Measurements from ENCODE around the gene LRRC59. TPM values are rescaled to one million over a fixed set of nuclear protein-coding genes. Genes with fewer than 3 reads are reported as not detected.
"Not testable (repeated sequence)": the region's sequence is repeated elsewhere in the genome, so short reads cannot be mapped to it uniquely, and the experiment has no call there.

The LRRC59 gene
- total RNA-seq, 1 donor from 2014 or later, result 44.6 TPM

DNA sequence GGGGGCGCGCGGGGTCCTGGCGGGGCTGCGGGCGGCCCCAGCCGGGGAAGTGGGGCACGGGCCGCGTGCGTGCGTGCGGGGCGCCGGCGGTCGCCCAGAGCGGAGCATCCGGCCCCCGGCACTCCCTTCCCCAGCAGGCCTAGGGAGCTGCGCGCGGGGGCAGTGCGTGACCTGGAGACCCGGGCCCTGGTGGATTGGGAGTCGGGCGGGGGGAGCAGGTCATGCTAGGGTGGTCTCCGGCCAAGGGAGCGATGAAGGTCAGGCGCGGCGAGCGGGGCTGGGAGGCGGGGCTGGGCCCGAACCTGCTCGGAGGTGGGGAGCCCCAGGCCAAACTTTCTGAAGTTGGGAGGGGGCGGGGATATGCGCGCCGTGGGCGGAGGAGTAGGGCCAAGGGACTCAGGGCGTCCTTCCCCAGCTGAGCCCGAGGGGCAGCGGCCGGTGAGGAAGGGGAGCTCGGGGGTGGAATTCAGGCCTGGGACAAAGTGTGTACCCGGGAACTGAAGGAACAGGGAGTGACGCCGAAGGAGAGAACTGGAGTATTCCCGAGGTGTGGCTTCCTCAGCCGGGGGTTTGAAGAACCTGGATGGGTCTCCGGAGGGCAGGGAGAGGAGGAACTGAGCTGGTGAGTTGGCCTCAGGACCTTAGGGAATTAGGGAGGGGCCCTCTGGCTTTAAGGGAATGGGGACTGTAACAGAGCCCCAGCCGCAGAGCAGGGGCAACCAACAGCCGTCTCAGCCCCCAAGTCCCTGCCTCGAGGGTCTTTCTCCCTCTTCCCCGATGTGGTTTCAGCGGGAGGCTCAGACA lies 50.8 kb downstream of the LRRC59 start:
- DNase-seq, result no peak

DNA sequence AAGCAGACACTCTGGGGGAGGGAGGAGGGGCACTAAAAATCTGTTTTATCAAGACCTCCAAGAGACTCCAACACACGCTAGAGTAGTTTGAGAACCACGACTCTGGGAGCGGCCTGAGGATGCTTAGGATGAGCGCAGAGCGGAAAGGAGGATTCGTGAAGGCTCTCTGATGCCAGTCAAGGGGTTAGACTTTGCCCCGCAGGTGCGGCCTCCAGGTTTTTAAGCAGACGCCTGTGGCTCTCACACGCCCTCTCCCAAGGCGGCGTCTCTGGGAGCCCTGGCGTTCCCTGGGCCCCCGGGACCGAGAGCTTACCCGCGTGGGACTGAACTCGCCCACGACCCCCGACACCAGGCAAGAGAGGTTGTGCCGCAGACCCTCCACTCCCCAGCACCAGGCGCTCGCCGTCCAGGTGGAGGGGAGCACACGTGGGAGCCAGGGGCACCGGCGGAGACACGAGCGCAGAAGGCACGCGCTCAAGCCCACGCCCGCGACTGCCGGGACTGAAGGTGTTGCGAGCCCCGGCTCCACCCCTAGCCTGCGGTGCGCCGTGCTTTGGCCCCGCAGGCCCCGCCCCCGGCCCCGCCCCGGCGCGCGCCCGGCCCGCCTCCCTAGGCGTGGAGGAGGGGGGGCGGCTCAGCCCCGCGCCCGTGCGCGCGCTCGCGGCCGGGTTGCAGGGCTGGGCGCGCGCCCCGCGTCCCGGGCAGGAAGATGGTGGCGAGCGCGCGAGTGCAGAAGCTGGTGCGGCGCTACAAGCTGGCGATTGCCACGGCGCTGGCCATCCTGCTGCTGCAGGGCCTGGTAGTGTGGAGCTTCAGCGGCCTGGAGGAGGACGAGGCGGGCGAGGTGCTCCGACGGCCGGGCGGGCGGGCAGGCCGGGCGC lies 51.7 kb downstream of the LRRC59 start, which contains the start of gene XYLT2:
TSS of gene XYLT2 (plus strand) at position 695 of the 881 bp plus-strand sequence. CDS start at position 710, 15 bp downstream.
- peak; percentile 51 for DNase-seq

DNA sequence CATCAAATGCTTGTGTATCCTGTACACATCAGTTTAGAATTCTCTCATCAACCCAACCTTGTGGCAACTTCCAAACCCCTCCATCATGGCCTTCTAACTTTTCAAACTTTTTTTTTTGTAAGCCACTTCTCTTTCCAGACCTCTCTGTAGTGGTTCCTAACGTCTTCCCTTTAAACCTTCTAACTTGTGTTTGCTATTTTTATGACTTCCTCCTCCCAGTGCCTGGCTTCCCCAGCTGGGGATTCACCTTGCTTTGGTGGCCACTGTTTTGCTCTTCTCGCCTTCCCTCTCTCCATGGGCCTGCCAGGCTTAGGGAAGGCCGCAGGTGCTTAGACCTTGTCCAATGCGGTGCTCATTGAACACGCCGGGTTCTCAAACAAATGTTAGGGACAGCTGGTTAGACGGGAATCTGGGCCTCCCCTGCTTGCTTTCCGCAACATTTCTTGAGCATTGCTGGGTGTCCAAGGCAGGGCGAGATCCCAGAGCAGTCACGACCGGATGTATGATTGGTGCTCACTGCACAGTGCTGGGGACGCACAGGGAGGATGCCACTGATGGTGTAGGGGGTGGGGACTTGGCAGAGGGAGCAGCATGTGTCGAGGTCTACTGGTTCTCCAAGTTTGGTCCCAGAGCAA lies 52.5 kb downstream of the LRRC59 start:
- no peak for DNase-seq

DNA sequence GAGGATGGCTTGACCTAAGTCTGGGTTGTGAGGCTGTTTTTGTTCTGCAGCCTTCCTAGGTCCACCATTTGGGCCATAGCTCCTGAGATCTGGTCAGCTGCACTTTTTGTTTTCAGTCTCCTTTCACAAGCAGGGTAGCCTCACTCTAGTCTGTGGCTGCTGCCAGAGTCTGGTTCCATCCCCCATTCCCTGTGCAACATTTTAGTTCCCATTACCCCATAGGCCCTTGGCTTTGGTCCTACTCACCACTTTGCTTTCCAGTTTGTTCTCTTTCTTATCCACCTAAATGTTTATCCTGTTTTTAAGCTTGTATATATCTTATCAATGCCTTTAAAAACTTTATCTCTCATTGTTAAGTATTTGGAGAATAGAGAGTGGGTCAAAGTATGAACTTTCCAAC lies 57.9 kb downstream of the LRRC59 start:
- no peak for DNase-seq

DNA sequence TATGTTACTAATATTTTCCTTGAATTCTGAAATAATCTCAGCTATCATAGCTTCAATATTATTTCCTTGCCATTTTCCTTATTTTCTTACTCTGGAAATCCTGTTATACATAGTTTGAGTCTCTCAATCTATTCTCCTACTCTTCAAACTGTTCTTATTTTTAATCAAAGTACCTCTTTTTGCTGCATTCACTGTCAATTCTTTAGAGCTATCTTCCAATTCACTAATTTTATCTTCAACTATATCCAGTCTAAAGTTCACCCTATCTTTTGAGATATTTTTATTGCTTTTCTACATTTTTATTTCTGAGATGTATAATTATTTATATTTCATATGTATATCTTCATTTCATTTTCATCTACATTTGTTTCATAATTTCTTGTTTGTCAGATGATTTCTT lies 58.7 kb downstream of the LRRC59 start:
- no peak for DNase-seq

DNA sequence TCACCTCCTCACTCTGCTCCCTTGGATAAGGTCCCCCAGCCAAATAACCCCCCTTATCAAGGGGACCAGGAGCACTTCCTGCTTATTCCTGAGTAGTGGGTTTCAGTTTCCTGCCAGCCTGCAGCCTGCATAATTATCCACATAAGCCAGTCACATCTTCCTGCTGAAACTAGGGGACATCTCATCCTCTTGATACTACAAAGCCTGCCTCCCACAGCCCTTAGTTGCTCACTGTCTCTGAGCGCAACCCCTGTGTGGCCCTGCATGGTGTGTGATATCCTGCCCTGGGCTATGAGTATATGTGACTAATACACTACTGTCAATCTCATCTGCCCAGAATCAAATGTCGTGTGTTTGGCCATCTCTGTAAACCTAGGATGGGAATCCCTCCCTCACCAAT lies 59.4 kb downstream of the LRRC59 start:
- no peak for DNase-seq

DNA sequence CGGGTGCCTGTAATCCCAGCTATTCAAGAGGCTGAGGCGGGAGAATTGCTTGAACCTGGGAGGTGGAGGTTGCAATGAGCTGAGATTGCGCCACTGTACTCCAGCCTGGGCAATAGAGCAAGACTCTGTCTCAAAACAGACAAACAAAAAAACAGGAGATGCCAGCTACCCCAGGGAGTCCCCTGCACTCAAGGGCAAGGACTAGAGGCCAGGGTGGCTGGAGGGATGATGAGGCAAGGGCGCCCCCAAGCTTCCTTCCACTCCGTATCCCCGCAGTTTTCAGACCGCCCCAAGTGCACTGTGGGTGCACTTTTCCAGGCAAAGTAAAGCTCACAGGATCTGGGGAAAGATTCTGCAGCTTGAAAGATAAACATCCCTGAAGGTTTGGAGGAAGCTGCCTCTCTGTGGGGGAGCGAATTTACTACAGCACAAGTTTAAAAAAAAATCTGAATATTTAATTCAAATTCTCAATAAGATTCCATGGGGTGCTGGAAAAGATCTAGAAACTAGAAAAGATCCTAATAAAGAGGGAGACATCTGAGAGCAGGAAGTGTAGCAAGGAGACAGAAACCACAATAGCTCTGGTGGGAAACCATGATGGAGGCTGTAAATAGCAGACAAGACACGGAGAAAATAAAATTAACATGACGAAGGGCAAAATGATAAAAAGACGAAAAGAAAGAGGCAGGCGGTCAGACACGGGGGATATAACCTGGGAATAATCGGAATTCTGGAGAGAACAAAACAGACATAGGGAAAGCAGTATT lies 63.8 kb downstream of the LRRC59 start:
- not testable (repeated sequence) for DNase-seq

DNA sequence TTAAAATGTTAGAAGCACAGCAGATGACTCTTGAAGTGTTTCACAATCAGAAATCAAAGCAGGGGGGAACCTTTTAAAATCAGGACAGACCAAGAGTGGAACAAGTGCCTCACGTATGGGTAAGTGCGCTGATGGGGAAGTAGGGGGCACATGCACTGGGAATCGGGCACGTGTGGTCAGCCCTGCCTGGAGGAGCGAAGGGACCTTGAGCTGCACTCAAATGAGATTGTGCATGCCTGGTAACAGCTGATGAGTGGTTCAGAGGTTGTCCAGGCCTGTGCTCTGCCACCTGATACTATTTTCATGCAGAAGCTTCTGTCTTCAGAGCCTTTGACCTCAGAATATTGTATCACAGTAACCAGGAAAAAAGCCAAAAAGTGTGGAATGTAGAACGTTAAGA lies 65.1 kb downstream of the LRRC59 start:
- DNase-seq, result no peak

Small RNAs within 50 kb of the gene (small RNA-seq; reads per million reads assigned to genes)
- not detected for gene RF00019 (ENCODE audit: low replicate concordance)

Other genes with a start within 250 kb of the LRRC59 start
- 19.7 TPM for gene PPP1R9B, start 246.8 kb downstream of the LRRC59 start, total RNA-seq
- gene SGCA, start 231.5 kb downstream of the LRRC59 start, total RNA-seq, result 14.6 TPM
- 5,022 TPM for gene COL1A1, start 195.9 kb downstream of the LRRC59 start, total RNA-seq
- 0.20 TPM for gene TMEM92, start 123.1 kb downstream of the LRRC59 start, total RNA-seq
- gene XYLT2, start 51.4 kb downstream of the LRRC59 start, total RNA-seq, result 17.7 TPM
- gene MRPL27, start 24.3 kb downstream of the LRRC59 start, total RNA-seq, result 42.3 TPM
- gene EME1, start 24.3 kb downstream of the LRRC59 start, total RNA-seq, result 3.6 TPM
- gene ACSF2, start 28.7 kb upstream of the LRRC59 start, total RNA-seq, result 67.6 TPM
- 0.49 TPM for gene CHAD, start 71.4 kb upstream of the LRRC59 start, total RNA-seq
- gene RSAD1, start 81.3 kb upstream of the LRRC59 start, total RNA-seq, result 19.4 TPM
- gene MYCBPAP, start 110.9 kb upstream of the LRRC59 start, total RNA-seq, result 1.6 TPM
- gene EPN3, start 135.2 kb upstream of the LRRC59 start, total RNA-seq, result 5.3 TPM
- 19.3 TPM for gene SPATA20, start 149.7 kb upstream of the LRRC59 start, total RNA-seq
- gene CACNA1G, start 163.2 kb upstream of the LRRC59 start, total RNA-seq, result 8.9 TPM
- gene ABCC3, start 237.4 kb upstream of the LRRC59 start, total RNA-seq, result 5.9 TPM

Data from skin of body (tissue), 3 donors.